ENCODE data around the gene DLG2.

Gene DLG2

GRCh38 chr11:85048801-85049200 is 578.3 kb downstream of the DLG2 start:
- no peak for DNase-seq (ENCODE audit: extremely low read depth, low read depth)
- TF ChIP-seq CTCF (IDR thresholded peaks at IDR 0.05; ENCODE audit: low read depth, low read length): no peak

- no peak for DNase-seq (ENCODE audit: extremely low read depth, low read depth)
- TF ChIP-seq CTCF (IDR thresholded peaks at IDR 0.05; ENCODE audit: low read depth, low read length): no peak
Observed at GRCh38 chr11:85045716-85046115, 581.4 kb downstream of the DLG2 start.

- no peak for DNase-seq (ENCODE audit: extremely low read depth, low read depth)
- TF ChIP-seq CTCF (IDR thresholded peaks at IDR 0.05; ENCODE audit: low read depth, low read length): no peak
Observed at GRCh38 chr11:85044911-85045310, 582.2 kb downstream of the DLG2 start.

GRCh38 chr11:85042361-85042760 is 584.8 kb downstream of the DLG2 start:
- TF ChIP-seq CTCF (IDR thresholded peaks at IDR 0.05; ENCODE audit: low read depth, low read length): no peak
- no peak for DNase-seq (ENCODE audit: extremely low read depth, low read depth)

GRCh38 chr11:85040166-85040565 is 587.0 kb downstream of the DLG2 start:
- no peak for DNase-seq (ENCODE audit: extremely low read depth, low read depth)

GRCh38 chr11:85029964-85030363 is 597.2 kb downstream of the DLG2 start:
- DNase-seq (ENCODE audit: extremely low read depth, low read depth): no peak
- no peak for TF ChIP-seq CTCF (IDR thresholded peaks at IDR 0.05; ENCODE audit: low read depth, low read length)

More at GRCh38 chr11:85040166-85040565, 587.0 kb downstream of the DLG2 start:
- TF ChIP-seq CTCF (IDR thresholded peaks at IDR 0.05; ENCODE audit: low read depth, low read length): no peak

GRCh38 chr11:85028329-85029101 is 598.6 kb downstream of the DLG2 start:
- TF ChIP-seq CTCF (IDR thresholded peaks at IDR 0.05; ENCODE audit: low read depth, low read length): no peak
- DNase-seq (ENCODE audit: extremely low read depth, low read depth): no peak
